Measurements from ENCODE around the gene TMEM208. TPM values are rescaled to one million over a fixed set of nuclear protein-coding genes. Genes with fewer than 3 reads are reported as not detected.
A peak's percentile ranks its signal among the peaks of the same experiment; 100 is the strongest.

TMEM208 gene
- total RNA-seq, 1 donor from 2014 or later, result 42.6 TPM

- no peak overlapping the region for H3K27ac Mint-ChIP-seq (ENCODE audit: unreplicated experiment)
- H3K4me3 Mint-ChIP-seq (ENCODE audit: unreplicated experiment), result no peak overlapping the region
Observed at GRCh38 chr16:67243481-67243880, 16.6 kb downstream of the TMEM208 start.

GRCh38 chr16:67244387-67245185, 17.7 kb downstream of the TMEM208 start:
- Mint-ChIP-seq H3K36me3 (ENCODE audit: unreplicated experiment) (peaks cover under 1% of the 10 kb centered on the region), H3K4me3 (ENCODE audit: unreplicated experiment) (peak overlapping the region; percentile 68), H3K27ac (ENCODE audit: unreplicated experiment) (no peak overlapping the region), H3K27me3 (ENCODE audit: unreplicated experiment) (peaks cover 17% of the 10 kb centered on the region), H3K4me1 (ENCODE audit: low read depth, unreplicated experiment) (peaks cover 14% of the 10 kb centered on the region), H3K9me3 (ENCODE audit: unreplicated experiment) (peaks cover 5% of the 10 kb centered on the region)
- no peak for DNase-seq
- TF ChIP-seq CTCF (IDR thresholded peaks at IDR 0.05; ENCODE audit: partially characterized antibody, unreplicated experiment), result no peak

More at GRCh38 chr16:67243481-67243880, 16.6 kb downstream of the TMEM208 start:
- TF ChIP-seq CTCF (IDR thresholded peaks at IDR 0.05; ENCODE audit: partially characterized antibody, unreplicated experiment), result no peak
- Mint-ChIP-seq H3K36me3 (ENCODE audit: unreplicated experiment) (no peaks in the 10 kb centered on the region), H3K9me3 (ENCODE audit: unreplicated experiment) (peaks cover 4% of the 10 kb centered on the region), H3K27me3 (ENCODE audit: unreplicated experiment) (peaks cover 13% of the 10 kb centered on the region), H3K4me1 (ENCODE audit: low read depth, unreplicated experiment) (peaks cover 10% of the 10 kb centered on the region)
- DNase-seq, result no peak

- Mint-ChIP-seq H3K27ac (ENCODE audit: unreplicated experiment) (no peak overlapping the region), H3K9me3 (ENCODE audit: unreplicated experiment) (peaks cover 7% of the 10 kb centered on the region), H3K27me3 (ENCODE audit: unreplicated experiment) (peaks cover 19% of the 10 kb centered on the region), H3K4me1 (ENCODE audit: low read depth, unreplicated experiment) (peaks cover 20% of the 10 kb centered on the region), H3K36me3 (ENCODE audit: unreplicated experiment) (peaks cover 5% of the 10 kb centered on the region), H3K4me3 (ENCODE audit: unreplicated experiment) (peak overlapping the region; percentile 68)
- TF ChIP-seq CTCF (IDR thresholded peaks at IDR 0.05; ENCODE audit: partially characterized antibody, unreplicated experiment), result no peak
- DNase-seq, result no peak
Observed at GRCh38 chr16:67245186-67245585, 18.3 kb downstream of the TMEM208 start.

GRCh38 chr16:67245674-67246080, 18.7 kb downstream of the TMEM208 start:
- Mint-ChIP-seq H3K4me1 (ENCODE audit: low read depth, unreplicated experiment) (peaks cover 21% of the 10 kb centered on the region), H3K27ac (ENCODE audit: unreplicated experiment) (no peak overlapping the region), H3K4me3 (ENCODE audit: unreplicated experiment) (peak overlapping the region; percentile 68), H3K36me3 (ENCODE audit: unreplicated experiment) (peaks cover 5% of the 10 kb centered on the region), H3K27me3 (ENCODE audit: unreplicated experiment) (peaks cover 20% of the 10 kb centered on the region), H3K9me3 (ENCODE audit: unreplicated experiment) (peaks cover 9% of the 10 kb centered on the region)
- TF ChIP-seq CTCF (IDR thresholded peaks at IDR 0.05; ENCODE audit: partially characterized antibody, unreplicated experiment), result no peak
- DNase-seq, result no peak

- H3K4me1 Mint-ChIP-seq (ENCODE audit: low read depth, unreplicated experiment), result peaks cover 21% of the 10 kb centered on the region
- H3K36me3 Mint-ChIP-seq (ENCODE audit: unreplicated experiment), result peaks cover 5% of the 10 kb centered on the region
- H3K27ac Mint-ChIP-seq (ENCODE audit: unreplicated experiment), result no peak overlapping the region
- H3K9me3 Mint-ChIP-seq (ENCODE audit: unreplicated experiment), result peaks cover 9% of the 10 kb centered on the region
- DNase-seq, result peak; percentile 87
- H3K4me3 Mint-ChIP-seq (ENCODE audit: unreplicated experiment), result peak overlapping the region; percentile 92
- peaks cover 20% of the 10 kb centered on the region for H3K27me3 Mint-ChIP-seq (ENCODE audit: unreplicated experiment)
- TF ChIP-seq CTCF (IDR thresholded peaks at IDR 0.05; ENCODE audit: partially characterized antibody, unreplicated experiment), result peak; percentile 2
Observed at GRCh38 chr16:67246081-67246755, 19.3 kb downstream of the TMEM208 start.

Data from glutamatergic neuron (in vitro differentiated cells).